ENCODE measurements around the gene ZDHHC5. TPM values are rescaled to one million over a fixed set of nuclear protein-coding genes. Genes with fewer than 3 reads are reported as not detected.

ZDHHC5 gene
- total RNA-seq, 4 donors from 2014 or later, result 28.0 to 49.9 (median 33.4) TPM

DNA sequence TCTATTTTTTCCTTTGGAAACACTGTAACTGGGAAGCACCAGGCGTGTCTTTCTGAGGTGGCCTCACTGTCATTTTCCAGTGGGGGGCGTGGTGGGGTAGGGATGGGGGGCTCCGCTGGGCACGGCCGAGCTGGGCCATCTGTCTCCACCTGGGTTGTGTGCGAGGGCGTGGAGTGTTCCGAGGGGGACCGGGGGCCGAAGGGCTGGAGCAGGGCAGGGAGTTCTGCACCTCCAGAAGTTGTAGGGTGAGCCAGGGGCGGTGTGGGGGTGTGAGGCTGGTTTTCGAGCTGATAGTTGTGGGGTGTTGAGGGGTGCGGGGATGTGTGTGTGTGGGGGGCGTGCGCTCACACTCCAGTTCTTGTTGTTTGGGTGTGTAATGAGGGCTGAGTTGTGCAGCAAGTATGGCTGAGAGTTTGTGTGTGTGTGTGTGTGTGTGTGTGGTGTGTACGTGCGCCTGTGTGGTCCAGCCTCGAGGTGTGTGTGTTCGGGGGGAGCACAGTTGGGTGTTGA is 29.0 kb upstream of the ZDHHC5 start:
- no peak for TF ChIP-seq CTCF (IDR thresholded peaks at IDR 0.05; ENCODE audit: low read depth)

- TF ChIP-seq CTCF (IDR thresholded peaks at IDR 0.05; ENCODE audit: low read depth), result no peak
Observed at GRCh38 chr11:57639321-57640067, 28.4 kb upstream of the ZDHHC5 start.

DNA sequence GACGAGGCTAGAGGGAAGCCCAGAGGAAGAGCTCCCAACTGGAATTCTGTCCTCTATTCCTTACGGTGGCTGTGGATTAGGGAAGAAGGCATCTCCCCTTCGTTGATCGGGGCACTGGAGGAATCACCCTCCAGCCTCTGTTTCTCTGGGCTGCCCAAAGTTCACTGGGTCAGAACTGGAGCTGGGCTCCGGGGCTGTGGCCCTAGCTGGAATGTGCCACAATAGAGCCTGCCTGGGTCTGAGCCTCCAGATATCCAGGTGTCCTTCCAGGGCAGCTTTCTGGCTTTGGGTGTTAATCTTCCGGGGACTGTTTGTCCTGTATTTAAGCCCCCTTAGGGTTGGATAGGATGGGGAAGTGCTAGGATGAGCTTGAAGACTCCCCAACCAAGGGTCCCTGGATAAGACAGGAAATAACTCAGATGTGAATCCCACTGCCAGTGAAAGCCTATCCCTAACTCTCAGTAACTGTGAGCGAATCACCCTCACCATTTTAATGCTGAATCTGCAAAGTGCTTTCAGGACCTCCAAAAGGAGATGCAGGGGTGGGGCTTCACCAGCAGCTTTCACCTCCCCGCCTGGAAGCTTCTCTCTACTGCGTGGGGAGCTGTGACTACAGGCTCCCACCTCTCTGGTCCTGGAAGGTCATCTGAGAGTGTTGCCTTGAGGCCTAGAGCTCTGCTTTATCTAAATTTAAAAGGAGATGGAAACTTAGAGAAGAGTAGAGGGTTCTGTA is 27.7 kb upstream of the ZDHHC5 start:
- no peak for TF ChIP-seq CTCF (IDR thresholded peaks at IDR 0.05; ENCODE audit: low read depth)

- TF ChIP-seq CTCF (IDR thresholded peaks at IDR 0.05; ENCODE audit: low read depth), result no peak
Observed at GRCh38 chr11:57641011-57641807, 26.7 kb upstream of the ZDHHC5 start.

GRCh38 chr11:57643802-57644201 is 24.1 kb upstream of the ZDHHC5 start:
- TF ChIP-seq CTCF (IDR thresholded peaks at IDR 0.05; ENCODE audit: low read depth), result no peak

GRCh38 chr11:57644748-57645688 is 22.9 kb upstream of the ZDHHC5 start:
- TF ChIP-seq CTCF (IDR thresholded peaks at IDR 0.05; ENCODE audit: low read depth), result no peak
